Activated T-cell treated with anti-CD3 and anti-CD28 coated beads, Interleukin-2, amount 50 U/mL, for 1 hour (primary cell): ENCODE measurements around the gene CPAMD8.

Experiments used
- DNase-seq: peaks from one replicate; pipeline ENCODE4 v3.0.0-alpha.2; 2020

The CPAMD8 gene

GRCh38 chr19:17026706-17027534, at the start of gene CPAMD8:
Gene CPAMD8 (minus strand): TSS chr19:17026810. CDS start chr19:17026642, 168 bp downstream.
- no peak for DNase-seq

- DNase-seq: peak; percentile 59
Observed at GRCh38 chr19:17075864-17076542, 49.4 kb upstream of the CPAMD8 start.

- DNase-seq: peak; percentile 99
Observed at GRCh38 chr19:17075035-17075863, 48.6 kb upstream of the CPAMD8 start, which contains the start of the genes HAUS8 and MYO9B. Gene HAUS8 (minus strand): TSS chr19:17075452. CDS start chr19:17075422, 30 bp downstream. Gene MYO9B (plus strand): TSS chr19:17075777. CDS start chr19:17101718, 25,941 bp downstream.

GRCh38 chr19:17074634-17075034, 48.0 kb upstream of the CPAMD8 start:
- DNase-seq: no peak

GRCh38 chr19:17073869-17074633, 47.4 kb upstream of the CPAMD8 start:
- DNase-seq: peak; percentile 31

GRCh38 chr19:17070912-17071311, 44.3 kb upstream of the CPAMD8 start:
- no peak for DNase-seq

GRCh38 chr19:17070421-17070820, 43.8 kb upstream of the CPAMD8 start:
- DNase-seq: no peak

GRCh38 chr19:17069193-17069592, 42.6 kb upstream of the CPAMD8 start:
- DNase-seq: no peak

- DNase-seq: no peak
Observed at GRCh38 chr19:17063428-17063827, 36.8 kb upstream of the CPAMD8 start.

GRCh38 chr19:17061691-17062090, 35.1 kb upstream of the CPAMD8 start:
- no peak for DNase-seq

- DNase-seq: no peak
Observed at GRCh38 chr19:17061205-17061604, 34.6 kb upstream of the CPAMD8 start.

GRCh38 chr19:17060802-17061201, 34.2 kb upstream of the CPAMD8 start:
- no peak for DNase-seq

GRCh38 chr19:17058236-17058635, 31.6 kb upstream of the CPAMD8 start:
- no peak for DNase-seq

GRCh38 chr19:17055636-17056035, 29.0 kb upstream of the CPAMD8 start:
- DNase-seq: no peak

GRCh38 chr19:17054746-17055145, 28.1 kb upstream of the CPAMD8 start:
- no peak for DNase-seq

GRCh38 chr19:17052439-17052838, 25.8 kb upstream of the CPAMD8 start:
- no peak for DNase-seq

- DNase-seq: no peak
Observed at GRCh38 chr19:17049711-17050280, 23.2 kb upstream of the CPAMD8 start.

- DNase-seq: no peak
Observed at GRCh38 chr19:17048885-17049453, 22.4 kb upstream of the CPAMD8 start.

GRCh38 chr19:17045907-17046502, 19.4 kb upstream of the CPAMD8 start:
- no peak for DNase-seq

GRCh38 chr19:17043744-17044143, 17.1 kb upstream of the CPAMD8 start:
- no peak for DNase-seq

GRCh38 chr19:17041976-17042375, 15.4 kb upstream of the CPAMD8 start:
- no peak for DNase-seq
